ENCODE measurements around the gene MAML3.

The MAML3 gene

DNA sequence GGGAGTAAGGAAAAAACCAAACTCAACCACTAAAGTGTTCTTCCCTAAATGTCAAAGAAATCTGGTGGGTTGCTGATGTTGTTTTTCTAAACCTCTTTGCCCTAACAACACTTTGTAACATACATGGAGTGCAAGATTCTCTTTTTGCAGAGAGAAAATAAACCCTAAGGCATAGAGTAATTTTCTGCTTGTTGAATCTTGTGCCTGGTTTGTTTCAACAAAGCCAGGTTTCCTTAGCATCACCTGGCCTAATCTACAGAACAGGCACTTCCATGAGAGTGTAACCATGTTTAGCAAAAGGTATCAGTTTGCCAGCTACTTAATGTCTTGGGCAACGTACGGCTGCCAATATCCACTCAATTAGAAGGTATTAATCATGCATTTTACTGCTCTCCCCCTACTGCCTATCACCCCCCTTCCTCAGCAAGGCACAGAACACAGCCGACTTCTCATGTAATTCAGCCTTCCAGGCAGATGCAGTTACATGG is 219.2 kb downstream of the MAML3 start:
- in situ Hi-C loops (cut with MboI; ENCODE audit: low sequenced_read_pairs) = no loop called here

DNA sequence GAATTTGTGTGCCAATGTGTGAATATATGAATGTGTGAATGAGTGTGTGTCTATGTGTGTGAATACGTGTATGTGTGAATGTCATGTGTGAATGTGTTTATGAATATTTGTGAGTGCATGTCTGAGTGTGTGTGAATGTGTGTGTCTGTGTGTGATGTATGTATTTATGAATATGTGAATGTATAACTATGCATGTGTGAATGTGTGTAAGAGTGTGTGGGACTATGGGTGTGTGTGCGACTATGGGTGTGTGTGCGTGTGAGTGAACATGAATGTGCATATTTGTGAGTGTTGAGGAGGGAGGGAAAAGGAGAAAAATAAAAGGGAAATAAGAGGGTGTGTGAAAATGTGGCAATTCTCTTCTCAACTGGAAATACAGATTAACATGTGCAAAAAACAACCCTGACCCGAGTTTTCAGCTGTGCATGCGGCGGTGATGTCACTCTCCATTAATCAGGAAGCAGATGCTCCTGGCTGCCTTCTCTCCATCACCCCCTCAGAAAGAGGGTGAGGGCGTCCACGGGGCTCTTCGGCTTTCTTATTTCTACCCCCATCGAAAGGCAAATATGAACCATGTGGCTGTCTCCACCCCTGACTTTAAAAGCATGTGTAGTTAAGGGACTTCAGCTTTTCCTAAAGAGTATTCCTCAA is 219.8 kb downstream of the MAML3 start:
- in situ Hi-C loops (cut with MboI; ENCODE audit: low sequenced_read_pairs) = no loop called here

DNA sequence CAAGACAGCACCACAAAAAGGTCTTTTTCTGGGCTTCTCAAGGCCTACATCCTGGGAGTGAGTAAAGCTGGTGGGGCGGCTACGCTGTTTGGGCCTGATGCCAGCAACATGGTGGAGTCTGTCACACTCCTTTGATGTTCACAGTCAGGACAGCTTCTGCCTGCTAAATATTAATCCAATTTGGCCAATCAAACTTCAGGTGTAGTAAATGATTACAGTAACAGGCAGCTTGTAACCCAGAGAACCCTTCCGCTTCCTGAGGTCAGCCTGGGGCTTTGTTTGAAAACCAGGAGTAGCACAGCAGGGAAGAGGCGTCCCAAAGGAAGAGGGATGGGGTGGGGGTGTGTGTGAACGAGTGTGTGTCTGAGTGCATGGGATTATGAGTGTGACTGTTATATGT is 220.4 kb downstream of the MAML3 start:
- in situ Hi-C loops (cut with MboI; ENCODE audit: low sequenced_read_pairs) = no loop called here

DNA sequence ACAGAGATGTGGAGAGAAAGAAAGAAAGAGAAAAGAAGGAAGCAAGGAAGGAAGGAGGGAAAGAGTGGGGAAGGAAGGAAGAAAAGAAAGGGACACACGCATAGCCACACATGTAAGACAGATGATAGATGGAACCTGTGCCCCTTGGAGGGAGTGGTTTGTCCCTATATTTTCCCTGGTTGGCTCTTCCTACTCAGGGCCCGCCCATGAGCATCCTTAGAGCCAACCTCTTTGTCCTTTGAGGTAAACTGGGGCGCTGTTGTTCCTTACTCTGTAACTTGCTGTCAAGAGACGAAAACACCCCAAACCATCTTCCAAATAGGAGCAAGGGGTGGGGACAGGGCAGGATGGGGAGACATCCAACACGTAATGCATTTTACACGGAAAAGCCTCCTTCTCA is 220.9 kb downstream of the MAML3 start:
- in situ Hi-C loops (cut with MboI; ENCODE audit: low sequenced_read_pairs) = no loop called here

DNA sequence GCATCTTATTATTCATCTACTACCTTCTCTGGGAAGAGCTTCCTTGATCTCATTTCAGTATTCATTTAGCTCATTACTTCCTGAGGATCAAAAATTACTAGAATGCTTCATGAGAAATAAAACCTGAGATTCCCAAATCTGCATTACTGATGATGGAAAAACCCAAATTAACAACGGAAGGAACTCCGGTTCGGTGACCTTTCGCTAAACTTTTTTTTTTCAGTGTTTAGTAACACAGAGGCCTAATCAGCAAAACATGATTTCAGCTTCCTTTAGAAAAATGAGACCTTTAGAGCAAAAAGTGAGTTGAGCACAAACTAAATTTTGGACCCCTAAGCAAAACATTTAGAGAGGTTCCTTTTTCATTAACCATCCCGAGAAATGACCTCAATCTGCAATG is 229.2 kb downstream of the MAML3 start:
- in situ Hi-C loops (cut with MboI; ENCODE audit: low sequenced_read_pairs) = no loop called here

DNA sequence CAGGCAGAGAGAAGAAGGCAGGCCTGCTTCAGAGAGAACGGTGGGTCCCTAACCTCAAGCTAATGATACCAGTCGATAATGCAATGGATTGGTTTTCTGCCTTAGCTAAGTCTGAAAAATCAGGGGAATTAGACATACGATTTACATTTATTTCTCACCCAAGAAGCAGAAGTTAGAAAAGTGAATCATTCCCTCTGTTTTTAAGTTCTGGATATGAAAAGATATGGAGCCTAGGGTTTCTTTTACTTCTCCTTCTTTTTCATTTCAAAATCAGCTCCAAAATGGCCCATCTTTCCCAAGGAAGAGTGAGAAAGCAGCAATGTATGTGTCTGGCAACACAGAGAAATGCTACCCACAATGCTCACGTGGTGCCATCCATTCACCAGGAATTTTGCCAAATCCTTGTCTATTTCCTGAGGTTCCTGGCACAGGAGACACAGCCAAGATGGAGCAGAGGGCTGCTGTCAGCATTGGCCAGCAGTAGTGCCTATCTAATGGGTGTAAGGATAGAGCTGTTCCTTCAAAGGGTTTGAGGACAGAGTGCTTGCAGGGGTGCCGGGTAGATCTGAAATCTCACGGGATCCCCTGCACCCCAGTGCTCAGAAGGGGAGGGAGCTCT is 231.5 kb downstream of the MAML3 start:
- in situ Hi-C loops (cut with MboI; ENCODE audit: low sequenced_read_pairs) = no loop called here

DNA sequence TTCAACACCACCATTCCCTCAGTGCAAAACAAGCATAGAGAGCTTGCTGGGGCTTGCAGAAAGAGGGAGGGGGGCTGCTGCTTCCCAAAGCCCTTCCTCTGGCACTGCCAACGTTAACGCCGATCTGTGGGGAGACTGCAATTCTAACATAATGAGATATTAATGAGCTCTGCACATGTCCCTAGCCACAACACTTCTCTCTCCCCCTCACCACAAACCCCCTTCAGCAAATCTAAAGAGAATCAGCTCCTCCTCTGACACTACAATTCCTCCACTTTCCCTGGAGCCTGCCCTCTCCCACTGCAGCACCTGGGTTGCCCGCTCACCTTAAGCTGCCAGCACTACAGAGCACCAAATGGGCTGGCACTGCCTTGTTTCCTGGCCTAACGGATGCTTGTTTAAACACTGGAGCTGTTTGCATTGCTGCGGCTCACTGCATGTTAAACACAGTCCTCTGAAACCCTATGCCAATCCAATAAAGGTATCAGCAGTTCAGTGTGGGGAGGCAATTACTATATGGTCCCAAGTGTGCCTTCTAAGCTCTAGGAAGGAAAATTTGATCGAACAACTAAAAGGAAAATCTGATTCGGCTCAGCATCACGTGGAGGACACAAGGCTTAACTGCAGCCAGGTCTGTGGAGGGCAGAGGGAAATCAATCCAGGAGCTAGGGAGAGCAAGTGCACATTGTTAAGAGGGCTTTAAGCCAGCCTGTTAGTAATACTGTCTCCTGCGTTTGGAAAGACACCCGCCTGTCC is 232.4 kb downstream of the MAML3 start:
- in situ Hi-C loops (cut with MboI; ENCODE audit: low sequenced_read_pairs) = no loop called here

DNA sequence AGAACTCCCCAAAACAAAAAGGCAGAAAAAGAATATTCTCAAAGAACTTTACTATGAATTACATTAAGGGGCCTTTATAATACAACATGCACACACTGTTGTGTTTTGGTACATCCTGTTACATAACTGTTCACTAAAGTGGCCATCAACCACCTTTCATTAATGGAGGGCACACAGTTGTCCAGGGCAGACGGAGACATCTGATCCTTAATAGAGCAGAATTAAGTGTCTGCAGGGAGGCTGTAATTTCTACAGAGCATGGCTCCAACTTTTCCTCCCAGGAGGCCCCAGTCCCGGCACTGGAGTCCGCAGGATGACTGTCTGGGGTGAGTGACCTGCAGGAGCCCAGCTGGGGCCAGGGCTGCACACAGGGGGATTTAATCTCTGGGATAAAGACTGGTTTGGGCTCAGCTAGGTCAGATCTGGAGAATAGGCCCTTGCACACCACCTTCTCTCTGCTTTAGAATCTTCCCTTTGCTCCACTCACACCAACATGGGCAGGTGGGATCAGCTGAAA is 233.4 kb downstream of the MAML3 start:
- in situ Hi-C loops (cut with MboI; ENCODE audit: low sequenced_read_pairs) = no loop called here

DNA sequence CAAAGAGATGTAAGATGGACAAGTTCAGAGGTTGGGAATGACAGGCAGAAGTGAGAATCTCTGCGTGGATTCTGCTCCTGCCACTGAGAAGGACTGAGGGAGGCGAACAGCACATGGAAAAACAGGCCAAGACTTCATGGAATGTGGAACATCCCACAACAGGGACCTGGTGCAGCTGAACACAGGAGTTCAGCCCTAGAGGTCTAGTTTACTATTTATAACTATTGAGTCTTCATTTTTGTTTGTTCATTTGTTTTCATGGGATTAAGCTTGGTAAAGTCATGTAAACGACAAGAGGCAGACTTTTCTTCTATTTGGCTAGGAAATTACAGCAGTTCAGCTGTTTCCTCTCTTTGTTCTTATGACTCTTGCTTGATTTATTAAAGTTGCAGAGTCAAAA is 234.5 kb downstream of the MAML3 start:
- in situ Hi-C loops (cut with MboI; ENCODE audit: low sequenced_read_pairs) = no loop called here

DNA sequence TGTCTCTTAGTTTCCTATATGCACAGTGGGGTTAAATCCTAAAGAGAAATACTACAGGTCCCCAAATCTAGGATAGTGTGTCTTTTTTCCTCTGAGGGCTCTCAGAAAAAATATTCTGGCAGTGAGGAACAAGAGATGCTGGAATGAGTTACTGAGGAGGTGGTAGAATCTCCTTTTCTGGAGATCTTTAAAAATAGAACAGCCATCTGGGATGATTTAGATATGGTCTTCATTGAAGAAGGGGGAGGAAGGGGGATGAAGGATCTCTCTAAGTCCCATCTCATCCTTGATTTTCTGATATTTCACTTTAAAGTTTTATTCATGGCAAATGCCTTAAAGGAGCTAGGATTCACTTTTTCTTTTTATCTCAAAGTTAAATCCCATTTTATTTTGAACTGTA is 235.0 kb downstream of the MAML3 start:
- in situ Hi-C loops (cut with MboI; ENCODE audit: low sequenced_read_pairs) = no loop called here

DNA sequence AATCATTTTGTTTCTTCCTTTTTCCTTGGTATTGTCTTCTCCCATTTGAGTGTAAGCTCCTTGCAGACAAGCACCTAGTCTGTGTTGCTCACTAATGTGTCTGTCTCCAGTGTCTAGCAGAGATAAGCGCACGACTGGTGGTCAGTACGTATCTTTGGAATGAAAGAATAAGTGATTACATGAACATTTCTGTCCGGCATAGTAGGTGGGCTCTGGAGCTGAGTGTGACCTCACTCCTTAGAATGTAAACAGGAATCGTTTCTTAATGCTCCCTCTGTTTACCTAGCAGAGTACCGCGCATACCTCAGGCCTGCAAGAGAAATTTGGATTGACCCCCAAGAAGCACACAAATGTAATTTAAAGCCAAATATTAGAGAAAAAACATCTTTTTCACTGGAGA is 235.4 kb downstream of the MAML3 start:
- in situ Hi-C loops (cut with MboI; ENCODE audit: low sequenced_read_pairs) = no loop called here

DNA sequence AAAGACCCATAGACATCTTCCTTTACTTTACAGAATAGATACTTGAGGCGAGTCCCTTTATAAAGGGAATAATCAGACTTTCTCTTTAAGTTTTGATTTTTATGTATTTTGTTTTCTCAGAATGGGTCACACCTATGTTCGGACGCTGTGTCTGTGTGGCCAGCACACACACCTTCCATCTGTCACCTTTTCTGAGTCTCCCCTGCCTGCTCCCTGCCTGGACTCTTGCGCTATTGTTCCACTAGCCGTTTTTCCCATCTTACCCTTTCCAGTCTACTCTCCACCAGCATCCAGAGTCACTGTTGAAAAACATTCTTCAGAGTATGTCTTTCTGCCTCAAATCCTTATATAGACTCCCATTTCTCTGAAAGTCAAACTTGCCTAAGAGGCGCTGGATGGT is 236.1 kb downstream of the MAML3 start:
- in situ Hi-C loops (cut with MboI; ENCODE audit: low sequenced_read_pairs) = no loop called here

DNA sequence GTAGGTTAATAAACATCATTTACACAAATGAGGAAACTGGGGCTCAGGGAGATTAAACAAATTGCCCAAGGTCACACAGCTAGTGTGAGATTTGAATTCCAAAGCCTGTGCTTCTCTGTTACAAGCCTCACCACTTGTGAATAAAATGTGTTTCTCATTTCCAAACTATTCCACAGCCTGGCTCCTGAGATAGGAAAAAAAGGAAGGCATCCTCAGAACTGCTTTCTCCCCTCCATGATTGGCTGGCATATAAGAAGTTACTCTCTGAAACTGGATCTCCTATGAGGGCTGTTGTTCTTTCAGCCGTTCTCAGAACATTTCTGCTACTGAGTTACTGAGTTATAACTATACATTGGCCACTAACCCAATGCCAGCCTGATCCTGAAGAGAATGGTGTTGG is 237.9 kb downstream of the MAML3 start:
- in situ Hi-C loops (cut with MboI; ENCODE audit: low sequenced_read_pairs) = no loop called here

DNA sequence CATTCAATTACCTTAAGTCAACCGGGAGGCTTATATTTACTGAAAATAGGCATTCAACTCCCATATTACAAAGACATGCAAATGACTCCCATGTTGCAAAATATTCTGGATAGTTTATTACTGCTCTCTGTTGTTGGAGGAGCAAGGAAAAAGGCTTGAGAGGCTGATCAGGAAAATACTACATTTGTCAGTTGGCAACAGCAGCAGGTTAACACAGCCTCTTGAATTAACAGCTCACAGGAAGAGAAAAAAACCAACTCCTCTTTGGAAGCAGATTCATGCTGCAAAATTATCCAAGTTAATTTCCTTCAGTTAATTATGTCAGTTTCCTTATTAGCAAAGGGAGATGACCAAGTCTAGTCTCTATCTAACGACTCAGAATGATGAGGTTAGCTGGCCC is 238.9 kb downstream of the MAML3 start:
- in situ Hi-C loops (cut with MboI; ENCODE audit: low sequenced_read_pairs) = no loop called here

DNA sequence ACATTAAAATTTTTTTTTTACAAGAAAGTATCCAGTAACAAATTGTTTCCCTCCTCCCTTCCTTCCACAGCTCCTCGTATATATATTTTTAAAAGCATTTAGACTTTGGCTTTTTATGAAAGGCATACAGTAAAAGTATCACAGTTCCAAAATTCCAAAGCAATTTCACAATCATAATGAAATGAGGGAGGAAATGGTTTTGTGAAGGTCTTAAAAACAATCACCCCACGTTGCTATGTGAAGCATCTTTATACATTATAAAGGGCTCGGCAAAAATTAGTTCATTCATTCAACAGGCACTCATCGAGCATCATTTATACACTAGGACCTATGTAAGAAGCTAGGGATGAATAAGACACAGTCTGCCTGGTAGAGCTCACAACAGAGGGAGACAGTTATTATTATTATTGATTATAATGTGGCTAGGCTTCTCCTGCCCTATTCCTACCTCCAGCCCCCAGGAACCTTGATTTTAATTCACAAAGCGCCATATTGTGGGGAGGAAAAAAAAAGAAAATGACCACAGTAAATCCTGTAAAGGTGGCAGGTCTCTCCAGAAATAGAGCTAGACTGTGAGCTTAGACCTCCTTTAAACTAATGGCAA is 239.9 kb downstream of the MAML3 start:
- in situ Hi-C loops (cut with MboI; ENCODE audit: low sequenced_read_pairs) = no loop called here

DNA sequence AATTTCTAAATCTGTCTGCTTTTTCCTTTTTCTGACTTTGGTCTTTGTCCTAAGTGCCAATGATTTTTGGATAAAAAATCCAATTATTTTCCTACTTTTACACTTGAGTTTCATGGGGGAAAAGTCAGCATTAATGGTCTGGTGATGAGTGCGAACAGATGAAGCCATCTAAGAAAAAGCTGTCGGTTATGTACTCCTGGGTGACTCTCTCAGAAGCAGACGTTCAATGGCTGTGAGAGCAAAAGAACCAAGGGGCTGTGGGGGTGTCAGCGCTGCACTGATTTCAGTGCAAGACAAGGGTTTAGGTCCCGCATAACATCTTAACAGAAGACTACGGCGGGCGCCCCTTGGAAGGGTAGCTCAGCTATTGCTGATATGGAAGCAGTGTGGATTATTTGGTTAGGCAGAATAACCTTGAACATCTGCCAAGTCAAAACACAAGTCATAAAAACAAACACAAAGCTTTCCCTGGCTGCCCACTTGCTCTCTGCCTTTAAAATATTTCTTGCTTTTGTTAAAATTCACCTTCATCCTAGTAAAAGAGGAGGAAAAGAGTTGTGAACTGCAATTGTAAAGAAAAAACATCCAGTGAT is 240.5 kb downstream of the MAML3 start:
- in situ Hi-C loops (cut with MboI; ENCODE audit: low sequenced_read_pairs) = no loop called here

DNA sequence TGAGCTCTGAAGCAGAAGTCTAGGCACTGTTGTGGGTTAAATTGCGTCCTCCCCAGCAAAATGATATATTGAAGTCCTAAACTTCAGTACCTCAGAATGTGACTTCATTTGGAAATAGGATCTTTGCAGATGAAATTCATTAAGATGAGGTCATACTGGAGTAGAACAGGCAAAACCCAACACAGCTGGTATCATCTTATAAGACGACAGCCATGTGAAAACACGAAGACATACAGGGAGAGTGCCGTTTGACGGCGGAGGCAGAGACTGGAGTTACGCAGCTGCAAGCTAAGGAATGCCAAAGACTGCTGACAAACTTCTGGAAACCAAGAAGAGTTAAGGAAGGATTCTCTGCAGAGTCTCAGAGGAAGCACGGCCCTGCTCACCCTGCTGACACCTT is 241.5 kb downstream of the MAML3 start:
- in situ Hi-C loops (cut with MboI; ENCODE audit: low sequenced_read_pairs) = no loop called here

DNA sequence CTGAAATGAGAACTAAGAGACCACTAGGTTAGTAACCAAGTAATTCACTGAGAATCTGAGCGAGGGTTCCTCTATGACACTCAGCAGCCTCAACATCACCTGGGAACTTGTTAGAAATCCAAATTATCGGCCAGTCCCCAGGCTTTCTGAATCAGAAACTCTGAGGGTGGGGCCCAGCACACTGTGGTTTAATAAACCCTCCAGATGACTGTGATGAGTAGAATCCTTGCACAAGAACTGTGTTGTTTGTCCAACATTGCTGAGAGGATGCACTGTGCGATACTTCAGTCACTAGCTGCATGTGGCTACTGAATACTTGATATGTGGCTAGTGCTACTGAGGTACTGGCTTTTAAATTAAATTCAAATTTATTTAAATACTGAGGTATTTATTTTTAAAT is 243.9 kb downstream of the MAML3 start:
- in situ Hi-C loops (cut with MboI; ENCODE audit: low sequenced_read_pairs) = no loop called here

DNA sequence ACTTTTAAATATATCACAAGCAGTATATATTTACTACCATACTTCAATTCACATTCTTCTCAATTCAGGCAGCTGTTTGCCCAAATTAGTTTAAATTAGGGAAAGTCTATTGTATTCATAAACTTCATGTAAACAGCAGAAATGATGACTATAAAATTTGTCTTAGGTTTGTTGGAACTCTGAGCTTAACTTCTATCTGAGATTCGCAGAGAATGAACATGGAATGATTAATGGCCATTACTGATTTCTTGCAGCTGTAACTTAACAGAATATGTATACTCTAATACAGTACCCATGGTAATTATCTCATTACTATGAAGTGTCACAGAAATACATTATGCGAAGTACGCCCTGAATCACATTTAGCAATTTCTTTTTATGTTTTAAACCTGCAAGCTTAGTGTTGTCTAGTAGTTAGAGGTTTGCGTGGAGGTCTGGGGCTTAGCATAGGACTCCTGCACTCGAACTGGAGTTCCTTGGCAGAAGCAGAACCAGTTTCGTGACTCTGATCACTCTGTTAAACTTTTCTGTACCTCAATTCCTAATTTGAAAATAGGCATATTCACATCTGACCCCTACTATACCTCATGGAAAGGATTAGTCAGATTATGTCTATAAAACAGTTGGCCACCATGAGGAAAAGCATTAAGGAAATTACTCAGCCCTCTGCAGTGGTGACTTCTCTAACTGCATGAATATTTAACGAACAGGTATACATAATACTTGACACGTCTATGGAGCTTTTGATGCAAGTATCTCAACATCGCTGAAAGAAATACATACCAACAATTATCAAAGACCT is 245.1 kb downstream of the MAML3 start:
- in situ Hi-C loops (cut with MboI; ENCODE audit: low sequenced_read_pairs) = no loop called here
